Uterus (tissue), 4 donors: ENCODE measurements around the gene BRINP2. TPM values are rescaled to one million over a fixed set of nuclear protein-coding genes. Genes with fewer than 3 reads are reported as not detected.

Experiments used
- DNase-seq, 2 donors: peaks; one replicate each; pipeline ENCODE4 v3.0.0-alpha.2; 2019 to 2020
- H3K27ac ChIP-seq, 2 donors: fragments of 200-600 bp; sonication (generic); 1 replicate in 1 of 2; 2 replicates in 1 of 2; pipeline ENCODE4 v1.5.1; 2016 to 2018
- H3K27me3 ChIP-seq, 2 donors: fragments of 200-600 bp; sonication (generic); one replicate each; pipeline ENCODE4 v1.5.1; 2018 to 2019; ENCODE audit warnings: control low read depth in 1 of 2
- H3K36me3 ChIP-seq, 2 donors: fragments of 200-600 bp; sonication (generic); one replicate each; pipeline ENCODE4 v1.5.1; 2019; ENCODE audit warnings: control low read depth in 1 of 2
- H3K4me1 ChIP-seq, 2 donors: fragments of 200-600 bp; sonication (generic); one replicate each; pipeline ENCODE4 v1.5.1; 2018 to 2019; ENCODE audit warnings: control low read depth in 1 of 2
- H3K4me3 ChIP-seq, 2 donors: fragments of 200-600 bp; sonication (generic); 1 replicate in 1 of 2; 2 replicates in 1 of 2; pipeline ENCODE4 v1.5.1; 2018 to 2019; ENCODE audit warnings: mild to moderate bottlenecking in 1 of 2
- H3K9me3 ChIP-seq, 2 donors: fragments of 200-600 bp; sonication (generic); one replicate each; pipeline ENCODE4 v1.5.1; 2019; ENCODE audit warnings: control low read depth in 1 of 2
- CTCF ChIP-seq, 4 experiments: fragments of 200-600 bp in 2 of 4; fragments of 450-650 bp in 2 of 4; sonication (generic) in 2 of 4; IDR thresholded peaks; one replicate each; pipeline ENCODE4 v1.5.1; 2016 to 2019; ENCODE audit warnings: antibody characterized with exemption in 4 of 4, mild to moderate bottlenecking in 2 of 4, moderate library complexity in 1 of 4
- POLR2A ChIP-seq, 2 donors: fragments of 450-650 bp; IDR thresholded peaks; one replicate each; pipeline ENCODE4 v1.6.1; 2016; ENCODE audit warnings: antibody characterized with exemption in 2 of 2, mild to moderate bottlenecking in 1 of 2, moderate library complexity in 1 of 2
- intact Hi-C: fragments of 100-400 bp; cut with DNase I; formaldehyde crosslinking; loops from one replicate; pipeline ENCODE4 v1.15.1; 2023; ENCODE audit warnings: low total_unique reads
- total RNA-seq, 4 donors: library from RNA; depleted of rRNA in 3 of 4; stranded (reverse); fragments of >200 nt in 3 of 4; gene quantifications; one replicate each; pipeline versions ENCODE4 v1.1.0 to v1.2.4, GENCODE V29; 2014 to 2023
- donor health status: DM: yes; HTN: yes; CAD: no.

The BRINP2 gene
- total RNA-seq, 4 donors from 2014 or later: 0.18 to 5.7 TPM; not detected in 2

- peaks cover 0 to 5% of the 10 kb centered on the region in 2 donors for H3K27me3 ChIP-seq
- H3K9me3 ChIP-seq: no peaks in the 10 kb centered on the region
- intact Hi-C loops: no loop called here
- DNase-seq: no peak
- no peak for TF ChIP-seq CTCF (IDR thresholded peaks at IDR 0.05)
- no peaks in the 10 kb centered on the region for H3K36me3 ChIP-seq
- no peak overlapping the region for H3K27ac ChIP-seq
- no peak overlapping the region for H3K4me3 ChIP-seq
- no peaks in the 10 kb centered on the region for H3K4me1 ChIP-seq
Observed at GRCh38 chr1:177183836-177184235, 13.1 kb downstream of the BRINP2 start.

- H3K9me3 ChIP-seq: no peaks in the 10 kb centered on the region
- no peaks in the 10 kb centered on the region for H3K27me3 ChIP-seq
- no peak overlapping the region for H3K27ac ChIP-seq
- H3K4me1 ChIP-seq: no peaks in the 10 kb centered on the region
- intact Hi-C loops: no loop called here
- no peaks in the 10 kb centered on the region for H3K36me3 ChIP-seq
- no peak for DNase-seq
- TF ChIP-seq CTCF (IDR thresholded peaks at IDR 0.05) (no peak), POLR2A (IDR thresholded peaks at IDR 0.05) (no peak)
- H3K4me3 ChIP-seq: no peak overlapping the region
Observed at GRCh38 chr1:177185209-177185608, 14.5 kb downstream of the BRINP2 start.

GRCh38 chr1:177186639-177187038, 15.9 kb downstream of the BRINP2 start:
- intact Hi-C loops: no loop called here
- no peak for DNase-seq
- TF ChIP-seq CTCF (IDR thresholded peaks at IDR 0.05): no peak
- no peak for TF ChIP-seq POLR2A (IDR thresholded peaks at IDR 0.05)
- Histone ChIP-seq H3K36me3 (no peaks in the 10 kb centered on the region), H3K4me3 (no peak overlapping the region), H3K9me3 (no peaks in the 10 kb centered on the region), H3K27me3 (no peaks in the 10 kb centered on the region), H3K4me1 (no peaks in the 10 kb centered on the region), H3K27ac (no peak overlapping the region)

GRCh38 chr1:177190308-177190970, 19.7 kb downstream of the BRINP2 start:
- no peaks in the 10 kb centered on the region for H3K9me3 ChIP-seq
- H3K27ac ChIP-seq: no peak overlapping the region
- H3K4me1 ChIP-seq: no peaks in the 10 kb centered on the region
- DNase-seq: no peak
- no peaks in the 10 kb centered on the region for H3K27me3 ChIP-seq
- intact Hi-C loops: no loop called here
- H3K36me3 ChIP-seq: no peaks in the 10 kb centered on the region
- no peak overlapping the region for H3K4me3 ChIP-seq
- TF ChIP-seq POLR2A (IDR thresholded peaks at IDR 0.05) (no peak), CTCF (IDR thresholded peaks at IDR 0.05) (no peak)

- Histone ChIP-seq H3K27me3 (no peaks in the 10 kb centered on the region), H3K4me3 (no peak overlapping the region), H3K27ac (no peak overlapping the region), H3K9me3 (no peaks in the 10 kb centered on the region), H3K36me3 (no peaks in the 10 kb centered on the region), H3K4me1 (no peaks in the 10 kb centered on the region)
- TF ChIP-seq POLR2A (IDR thresholded peaks at IDR 0.05) (no peak), CTCF (IDR thresholded peaks at IDR 0.05) (no peak)
- DNase-seq: no peak
- intact Hi-C loops: no loop called here
Observed at GRCh38 chr1:177198243-177198642, 27.5 kb downstream of the BRINP2 start.
